Panc1 (cell line): ENCODE data around the gene INTS11. TPM values are rescaled to one million over a fixed set of nuclear protein-coding genes. Genes with fewer than 3 reads are reported as not detected.

Source experiments
- ATAC-seq: fragments of 200-7000 bp; cut with Tn5 transposase; 2 replicates; pipeline ENCODE4 v1.9.1; 2020; ENCODE audit warnings: mild to moderate bottlenecking, moderate library complexity
- BruUV-seq: library from RNA; stranded (reverse); fragments of 400-500 nt; replicated peaks from 2 replicates; lab custom pipeline; 2021; lab: Mats Ljungman, UMichigan
- CTCF ChIA-PET: fragments of 300-600 bp; sonication (Branson Sonifier 250); formaldehyde crosslinking; loops from one replicate; lab custom pipeline; 2022; ENCODE audit warnings: antibody characterized with exemption; lab: Charles Lee
- POLR2A ChIA-PET: fragments of 300-600 bp; sonication (Branson Sonifier 250); formaldehyde crosslinking; loops from one replicate; lab custom pipeline; 2022; ENCODE audit warnings: antibody characterized with exemption; lab: Charles Lee
- DNase-seq: peaks from one replicate; pipeline ENCODE4 v3.0.0-alpha.2; 2010; ENCODE audit warnings: low read depth, low spot score
- H3K27ac ChIP-seq: 2 replicates; pipeline ENCODE4 v1.5.1; 2011; ENCODE audit warnings: mild to moderate bottlenecking, low read length, inconsistent platforms
- H3K27me3 ChIP-seq: fragments of 200-500 bp; sonication (Bioruptor generic); 2 replicates; pipeline ENCODE4 v1.6.0; 2014; ENCODE audit warnings: low read length, inconsistent platforms; ENCODE audit not compliant: control insufficient read depth, insufficient read depth
- H3K36me3 ChIP-seq: fragments of 200-500 bp; sonication (Bioruptor generic); 2 replicates; pipeline ENCODE4 v1.5.1; 2014; ENCODE audit warnings: inconsistent platforms, mild to moderate bottlenecking, low read length, moderate library complexity; ENCODE audit not compliant: control insufficient read depth, insufficient read depth
- H3K4me1 ChIP-seq: 2 replicates; pipeline ENCODE4 v1.5.1; 2011; ENCODE audit warnings: inconsistent platforms, mild to moderate bottlenecking, low read length, moderate library complexity; ENCODE audit not compliant: control insufficient read depth, insufficient read depth
- H3K4me3 ChIP-seq, 2 experiments: 2 replicates each; pipeline ENCODE4 v1.5.1; 2011 to 2012; ENCODE audit warnings: low read depth in 2 of 2, low read length in 2 of 2, mild to moderate bottlenecking in 2 of 2, inconsistent platforms in 1 of 2, moderate library complexity in 1 of 2
- H3K9me3 ChIP-seq: fragments of 200-500 bp; sonication (Bioruptor generic); 2 replicates; pipeline ENCODE4 v1.5.1; 2014; ENCODE audit warnings: low read depth, mild to moderate bottlenecking, inconsistent platforms, low read length, moderate library complexity; ENCODE audit not compliant: control insufficient read depth, insufficient read depth
- POLR2AphosphoS5 ChIP-seq: IDR thresholded peaks from 2 replicates; pipeline ENCODE4 v1.6.1; 2012; ENCODE audit warnings: mild to moderate bottlenecking, low read depth, low read length, moderate library complexity
- SIN3A ChIP-seq: IDR thresholded peaks from 2 replicates; pipeline ENCODE4 v1.6.1; 2012; ENCODE audit warnings: low read depth, mild to moderate bottlenecking, low read length, moderate library complexity, borderline replicate concordance; ENCODE audit not compliant: insufficient read depth
- TCF7L2 ChIP-seq: IDR thresholded peaks from 2 replicates; pipeline ENCODE4 v1.6.1; 2011; ENCODE audit warnings: mild to moderate bottlenecking, low read depth, low read length, inconsistent platforms
- in situ Hi-C: cut with HindIII; loops from 2 replicates; pipeline ENCODE4 v1.10.0; 2016; ENCODE audit warnings: low sequenced_read_pairs, low pct_unique_long_range_greater_than_20kb
- intact Hi-C: fragments of 100-400 bp; cut with micrococcal nuclease; formaldehyde crosslinking; loops from one replicate; pipeline ENCODE4 v1.10.0; 2022; ENCODE audit not compliant: unreplicated experiment
- total RNA-seq: library from RNA; stranded (reverse); gene quantifications from one replicate; pipeline ENCODE4 v1.2.1, GENCODE V29; 2021; ENCODE audit not compliant: unreplicated experiment
- TF ChIP-seq, protein P1 (sequence below), 2 experiments: IDR thresholded peaks; 2 replicates each; pipeline ENCODE4 v1.6.1; 2011 to 2012; ENCODE audit warnings: low read depth in 2 of 2, control low read depth in 1 of 2, low read length in 1 of 2, mild to moderate bottlenecking in 1 of 2, moderate library complexity in 1 of 2; ENCODE audit not compliant: insufficient read depth in 1 of 2
- TF ChIP-seq, protein P2 (sequence below): fragments of 450-650 bp; IDR thresholded peaks from 2 replicates; pipeline ENCODE4 v1.5.1; 2017; ENCODE audit warnings: mild to moderate bottlenecking

Gene INTS11
- total RNA-seq, 1 experiment from 2014 or later: 114 TPM

DNA sequence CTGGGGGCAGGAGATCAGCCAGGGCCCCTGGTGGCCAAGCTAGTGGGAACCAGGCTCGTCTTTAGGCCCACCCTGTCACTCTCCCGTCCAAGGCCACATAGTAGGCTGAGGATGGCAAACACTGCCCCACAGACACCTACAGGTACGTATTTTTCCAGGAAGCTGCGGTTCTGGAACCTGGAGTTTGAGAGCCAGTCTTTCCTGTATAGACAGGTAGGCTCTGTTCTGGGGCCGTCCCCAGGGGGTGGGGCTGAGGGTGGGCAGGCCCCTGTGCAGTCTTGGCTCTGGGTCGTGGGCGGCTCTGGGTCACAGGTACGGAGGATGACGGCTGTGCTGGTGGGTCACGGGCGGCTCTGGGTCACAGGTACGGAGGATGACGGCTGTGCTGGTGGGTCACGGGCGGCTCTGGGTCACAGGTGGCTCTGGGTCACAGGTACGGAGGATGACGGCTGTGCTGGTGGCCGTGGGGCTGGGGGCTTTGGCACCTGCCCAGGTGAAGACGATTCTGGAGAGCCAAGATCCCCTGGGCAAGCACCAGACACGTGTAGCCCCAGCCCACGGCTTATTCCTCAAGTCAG lies 13.9 kb downstream of the INTS11 start:
- POLR2A ChIA-PET: interaction anchor here (0.6 kb wide), 1 partner anchor 334 kb away, joined by 4 read pairs; no protein-coding TSS in a partner anchor
- BruUV-seq: no TSS peak
- TF ChIP-seq POLR2AphosphoS5 (no peak; the same call in 1 of the 2 replicates), TCF7L2 (no peak), SIN3A (no peak)
- TF ChIP-seq, protein P1, sequence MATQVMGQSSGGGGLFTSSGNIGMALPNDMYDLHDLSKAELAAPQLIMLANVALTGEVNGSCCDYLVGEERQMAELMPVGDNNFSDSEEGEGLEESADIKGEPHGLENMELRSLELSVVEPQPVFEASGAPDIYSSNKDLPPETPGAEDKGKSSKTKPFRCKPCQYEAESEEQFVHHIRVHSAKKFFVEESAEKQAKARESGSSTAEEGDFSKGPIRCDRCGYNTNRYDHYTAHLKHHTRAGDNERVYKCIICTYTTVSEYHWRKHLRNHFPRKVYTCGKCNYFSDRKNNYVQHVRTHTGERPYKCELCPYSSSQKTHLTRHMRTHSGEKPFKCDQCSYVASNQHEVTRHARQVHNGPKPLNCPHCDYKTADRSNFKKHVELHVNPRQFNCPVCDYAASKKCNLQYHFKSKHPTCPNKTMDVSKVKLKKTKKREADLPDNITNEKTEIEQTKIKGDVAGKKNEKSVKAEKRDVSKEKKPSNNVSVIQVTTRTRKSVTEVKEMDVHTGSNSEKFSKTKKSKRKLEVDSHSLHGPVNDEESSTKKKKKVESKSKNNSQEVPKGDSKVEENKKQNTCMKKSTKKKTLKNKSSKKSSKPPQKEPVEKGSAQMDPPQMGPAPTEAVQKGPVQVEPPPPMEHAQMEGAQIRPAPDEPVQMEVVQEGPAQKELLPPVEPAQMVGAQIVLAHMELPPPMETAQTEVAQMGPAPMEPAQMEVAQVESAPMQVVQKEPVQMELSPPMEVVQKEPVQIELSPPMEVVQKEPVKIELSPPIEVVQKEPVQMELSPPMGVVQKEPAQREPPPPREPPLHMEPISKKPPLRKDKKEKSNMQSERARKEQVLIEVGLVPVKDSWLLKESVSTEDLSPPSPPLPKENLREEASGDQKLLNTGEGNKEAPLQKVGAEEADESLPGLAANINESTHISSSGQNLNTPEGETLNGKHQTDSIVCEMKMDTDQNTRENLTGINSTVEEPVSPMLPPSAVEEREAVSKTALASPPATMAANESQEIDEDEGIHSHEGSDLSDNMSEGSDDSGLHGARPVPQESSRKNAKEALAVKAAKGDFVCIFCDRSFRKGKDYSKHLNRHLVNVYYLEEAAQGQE (IDR thresholded peaks at IDR 0.05; ENCODE audit: insufficient read depth in 1 of 2, low read depth in 2 of 2, low read length in 1 of 2): no peak
- TF ChIP-seq, protein P2, sequence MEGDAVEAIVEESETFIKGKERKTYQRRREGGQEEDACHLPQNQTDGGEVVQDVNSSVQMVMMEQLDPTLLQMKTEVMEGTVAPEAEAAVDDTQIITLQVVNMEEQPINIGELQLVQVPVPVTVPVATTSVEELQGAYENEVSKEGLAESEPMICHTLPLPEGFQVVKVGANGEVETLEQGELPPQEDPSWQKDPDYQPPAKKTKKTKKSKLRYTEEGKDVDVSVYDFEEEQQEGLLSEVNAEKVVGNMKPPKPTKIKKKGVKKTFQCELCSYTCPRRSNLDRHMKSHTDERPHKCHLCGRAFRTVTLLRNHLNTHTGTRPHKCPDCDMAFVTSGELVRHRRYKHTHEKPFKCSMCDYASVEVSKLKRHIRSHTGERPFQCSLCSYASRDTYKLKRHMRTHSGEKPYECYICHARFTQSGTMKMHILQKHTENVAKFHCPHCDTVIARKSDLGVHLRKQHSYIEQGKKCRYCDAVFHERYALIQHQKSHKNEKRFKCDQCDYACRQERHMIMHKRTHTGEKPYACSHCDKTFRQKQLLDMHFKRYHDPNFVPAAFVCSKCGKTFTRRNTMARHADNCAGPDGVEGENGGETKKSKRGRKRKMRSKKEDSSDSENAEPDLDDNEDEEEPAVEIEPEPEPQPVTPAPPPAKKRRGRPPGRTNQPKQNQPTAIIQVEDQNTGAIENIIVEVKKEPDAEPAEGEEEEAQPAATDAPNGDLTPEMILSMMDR: no peak

DNA sequence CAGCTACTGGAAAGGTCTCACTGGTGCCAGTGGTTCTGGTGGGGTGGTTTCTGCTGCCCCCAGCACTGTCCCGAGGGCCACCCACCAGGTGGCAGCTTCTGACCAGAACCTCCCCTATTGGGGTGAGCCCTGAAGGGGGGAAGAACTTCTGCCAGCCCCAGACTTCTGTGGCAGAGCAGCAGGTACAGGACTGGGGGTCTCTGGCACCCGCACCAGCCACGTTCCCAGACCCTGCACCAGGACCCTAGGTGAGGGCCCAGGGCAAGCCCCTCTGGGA lies 14.4 kb downstream of the INTS11 start:
- H3K27ac ChIP-seq: peak overlapping the region; percentile 77
- intact Hi-C loops: no loop called here
- DNase-seq (no peak), ATAC-seq (no peak)
- in situ Hi-C loops: no loop called here
- peak overlapping the region; percentile 64 to 72; a peak in 3 of 4 replicates for H3K4me3 ChIP-seq
- ChIA-PET CTCF (interaction anchor here (0.6 kb wide), 2 partner anchors 31 to 189 kb away, joined by 7 to 11 read pairs; no protein-coding TSS in a partner anchor), POLR2A (interaction anchor here (0.6 kb wide), 1 partner anchor 334 kb away, joined by 4 read pairs; no protein-coding TSS in a partner anchor)
- H3K36me3 ChIP-seq: no peaks in the 10 kb centered on the region; the same call in 1 of the 2 replicates
- no peaks in the 10 kb centered on the region for H3K27me3 ChIP-seq
- no peaks in the 10 kb centered on the region for H3K9me3 ChIP-seq
- TF ChIP-seq SIN3A (no peak), TCF7L2 (no peak)
- TF ChIP-seq, protein P2: no peak
- peaks cover 30% of the 10 kb centered on the region for H3K4me1 ChIP-seq
- BruUV-seq: no TSS peak

More for the DNA sequence above, 13.9 kb downstream of the INTS11 start:
- intact Hi-C loops: no loop called here
- Histone ChIP-seq H3K9me3 (no peaks in the 10 kb centered on the region), H3K36me3 (no peaks in the 10 kb centered on the region; the same call in 1 of the 2 replicates), H3K27me3 (no peaks in the 10 kb centered on the region), H3K4me1 (peaks cover 24% of the 10 kb centered on the region), H3K4me3 (no peak overlapping the region; a peak in 1 of 4 replicates), H3K27ac (no peak overlapping the region; the same call in 1 of the 2 replicates)
- in situ Hi-C loops: no loop called here
- no peak for DNase-seq
- no peak for ATAC-seq
- CTCF ChIA-PET: interaction anchor here (0.6 to 1.0 kb wide), 2 partner anchors 20 to 31 kb away, joined by 3 to 11 read pairs; no protein-coding TSS in a partner anchor
